KMS-11 (cell line): ENCODE results near the gene TRIM62.

Experiments used
- H2AFZ ChIP-seq: fragments of 200-600 bp; sonication (generic); 2 replicates; pipeline ENCODE4 v1.6.1; 2016; ENCODE audit warnings: antibody characterized with exemption, mixed run types, low read depth
- H3K27ac ChIP-seq: fragments of 200-600 bp; sonication (generic); 2 replicates; pipeline ENCODE4 v1.6.1; 2016; ENCODE audit warnings: mild to moderate bottlenecking, mixed run types
- H3K27me3 ChIP-seq: fragments of 200-600 bp; sonication (generic); 2 replicates; pipeline ENCODE4 v1.6.1; 2017; ENCODE audit warnings: mild to moderate bottlenecking, low read depth, mixed run types, moderate library complexity; ENCODE audit not compliant: insufficient read depth
- H3K36me3 ChIP-seq: fragments of 200-600 bp; sonication (generic); 2 replicates; pipeline ENCODE4 v1.6.1; 2017; ENCODE audit warnings: mild to moderate bottlenecking, mixed run types; ENCODE audit not compliant: insufficient read depth
- H3K4me1 ChIP-seq: fragments of 200-600 bp; sonication (generic); 2 replicates; pipeline ENCODE4 v1.6.1; 2016; ENCODE audit warnings: mild to moderate bottlenecking, low read depth, mixed run types; ENCODE audit not compliant: poor library complexity, severe bottlenecking
- H3K4me2 ChIP-seq: fragments of 200-600 bp; sonication (generic); 2 replicates; pipeline ENCODE4 v1.7.0; 2016; ENCODE audit warnings: mild to moderate bottlenecking, mixed run types
- H3K4me3 ChIP-seq: fragments of 200-600 bp; sonication (generic); IDR thresholded peaks from 2 replicates; pipeline ENCODE4 v1.6.1; 2017; ENCODE audit warnings: low read depth, low read length, mixed read lengths; ENCODE audit not compliant: insufficient read depth
- H3K79me2 ChIP-seq: fragments of 200-600 bp; sonication (generic); 2 replicates; pipeline ENCODE4 v1.6.1; 2016; ENCODE audit warnings: low read depth, mixed run types; ENCODE audit not compliant: insufficient read depth
- H3K9ac ChIP-seq: fragments of 200-600 bp; sonication (generic); 2 replicates; pipeline ENCODE4 v1.6.1; 2016; ENCODE audit warnings: mild to moderate bottlenecking, mixed run types
- H4K20me1 ChIP-seq: fragments of 200-600 bp; sonication (generic); 2 replicates; pipeline ENCODE4 v1.6.1; 2016; ENCODE audit warnings: mild to moderate bottlenecking, mixed run types; ENCODE audit not compliant: insufficient read depth
- TF ChIP-seq, protein P1 (sequence below): fragments of 200-600 bp; sonication (generic); conservative IDR thresholded peaks from 2 replicates; pipeline ENCODE4 v1.6.1; 2017; ENCODE audit warnings: low read depth, mild to moderate bottlenecking, antibody characterized with exemption, low read length, moderate library complexity, mixed read lengths

TRIM62 gene

GRCh38 chr1:33143176-33143575 lies 38.7 kb downstream of the TRIM62 start:
- Histone ChIP-seq H3K4me1 (no peaks in the 10 kb centered on the region), H2AFZ (no peak overlapping the region), H4K20me1 (no peaks in the 10 kb centered on the region), H3K79me2 (no peaks in the 10 kb centered on the region), H3K9ac (no peak overlapping the region), H3K27ac (no peak overlapping the region), H3K4me2 (no peak overlapping the region), H3K4me3 (no peak overlapping the region), H3K36me3 (no peaks in the 10 kb centered on the region), H3K27me3 (no peaks in the 10 kb centered on the region)
- TF ChIP-seq, protein P1, sequence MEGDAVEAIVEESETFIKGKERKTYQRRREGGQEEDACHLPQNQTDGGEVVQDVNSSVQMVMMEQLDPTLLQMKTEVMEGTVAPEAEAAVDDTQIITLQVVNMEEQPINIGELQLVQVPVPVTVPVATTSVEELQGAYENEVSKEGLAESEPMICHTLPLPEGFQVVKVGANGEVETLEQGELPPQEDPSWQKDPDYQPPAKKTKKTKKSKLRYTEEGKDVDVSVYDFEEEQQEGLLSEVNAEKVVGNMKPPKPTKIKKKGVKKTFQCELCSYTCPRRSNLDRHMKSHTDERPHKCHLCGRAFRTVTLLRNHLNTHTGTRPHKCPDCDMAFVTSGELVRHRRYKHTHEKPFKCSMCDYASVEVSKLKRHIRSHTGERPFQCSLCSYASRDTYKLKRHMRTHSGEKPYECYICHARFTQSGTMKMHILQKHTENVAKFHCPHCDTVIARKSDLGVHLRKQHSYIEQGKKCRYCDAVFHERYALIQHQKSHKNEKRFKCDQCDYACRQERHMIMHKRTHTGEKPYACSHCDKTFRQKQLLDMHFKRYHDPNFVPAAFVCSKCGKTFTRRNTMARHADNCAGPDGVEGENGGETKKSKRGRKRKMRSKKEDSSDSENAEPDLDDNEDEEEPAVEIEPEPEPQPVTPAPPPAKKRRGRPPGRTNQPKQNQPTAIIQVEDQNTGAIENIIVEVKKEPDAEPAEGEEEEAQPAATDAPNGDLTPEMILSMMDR: no peak

DNA sequence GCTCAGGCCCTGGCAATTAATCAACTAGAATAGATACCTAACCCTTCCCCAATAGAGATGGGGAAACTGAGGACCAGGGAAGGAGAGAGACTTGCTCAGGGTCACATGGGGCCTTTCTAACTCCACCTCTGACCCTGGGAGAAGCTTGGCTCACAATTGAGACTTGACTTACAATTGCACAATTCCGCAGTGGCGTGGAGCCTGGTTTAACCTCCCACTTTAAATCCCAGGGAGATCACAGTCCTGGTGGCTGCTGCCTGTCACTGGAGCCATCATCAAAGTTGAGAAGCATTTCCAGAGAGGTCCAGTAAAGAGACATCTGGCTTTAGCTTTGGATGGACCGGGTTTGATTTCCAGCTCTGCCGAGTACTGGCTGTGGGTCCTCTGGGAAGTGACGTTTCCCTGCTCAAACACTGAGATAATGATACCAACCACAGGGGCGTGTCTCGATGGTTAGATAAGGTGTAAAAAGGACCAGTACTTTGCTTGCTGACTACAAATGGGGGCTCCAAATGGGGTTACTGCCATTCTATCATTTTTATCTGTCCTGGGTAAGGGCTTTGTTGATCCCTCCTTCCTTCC lies 39.3 kb downstream of the TRIM62 start:
- no peak overlapping the region for H3K9ac ChIP-seq
- H4K20me1 ChIP-seq: no peaks in the 10 kb centered on the region
- H3K36me3 ChIP-seq: no peaks in the 10 kb centered on the region
- H3K27ac ChIP-seq: no peak overlapping the region
- no peaks in the 10 kb centered on the region for H3K27me3 ChIP-seq
- H3K4me2 ChIP-seq: no peak overlapping the region
- no peak overlapping the region for H2AFZ ChIP-seq
- no peaks in the 10 kb centered on the region for H3K79me2 ChIP-seq
- no peak overlapping the region for H3K4me3 ChIP-seq
- TF ChIP-seq, protein P1: no peak
- H3K4me1 ChIP-seq: no peaks in the 10 kb centered on the region

GRCh38 chr1:33141781-33142180 lies 40.1 kb downstream of the TRIM62 start:
- H3K4me1 ChIP-seq: no peaks in the 10 kb centered on the region
- no peak overlapping the region for H2AFZ ChIP-seq
- TF ChIP-seq, protein P1: no peak
- no peak overlapping the region for H3K9ac ChIP-seq
- no peaks in the 10 kb centered on the region for H3K79me2 ChIP-seq
- no peak overlapping the region for H3K4me3 ChIP-seq
- no peak overlapping the region for H3K27ac ChIP-seq
- no peaks in the 10 kb centered on the region for H4K20me1 ChIP-seq
- H3K27me3 ChIP-seq: no peaks in the 10 kb centered on the region
- H3K4me2 ChIP-seq: no peak overlapping the region
- H3K36me3 ChIP-seq: no peaks in the 10 kb centered on the region

GRCh38 chr1:33141216-33141615 lies 40.6 kb downstream of the TRIM62 start:
- Histone ChIP-seq H3K79me2 (no peaks in the 10 kb centered on the region), H3K4me3 (no peak overlapping the region), H3K27me3 (no peaks in the 10 kb centered on the region), H3K4me1 (no peaks in the 10 kb centered on the region), H3K4me2 (no peak overlapping the region), H3K9ac (no peak overlapping the region), H4K20me1 (no peaks in the 10 kb centered on the region), H2AFZ (no peak overlapping the region), H3K27ac (no peak overlapping the region), H3K36me3 (no peaks in the 10 kb centered on the region)
- TF ChIP-seq, protein P1: no peak
